ENCODE results near the gene PSTPIP1.

GRCh38 chr15:77033417-77033728 lies 38.4 kb downstream of the PSTPIP1 start:
- no peak for TF ChIP-seq EP300 (IDR thresholded peaks at IDR 0.05)
- no peak for TF ChIP-seq SMC3 (IDR thresholded peaks at IDR 0.05)
- no peak for TF ChIP-seq POLR2A (IDR thresholded peaks at IDR 0.05; ENCODE audit: low read length)
- TF ChIP-seq EHF (CRISPR knock-in tag; IDR thresholded peaks at IDR 0.05) = no peak
- no peak for TF ChIP-seq SREBF2 (IDR thresholded peaks at IDR 0.05)
- TF ChIP-seq PHF8 (IDR thresholded peaks at IDR 0.05; ENCODE audit: borderline replicate concordance, low read depth) = no peak
- TF ChIP-seq, protein P1, sequence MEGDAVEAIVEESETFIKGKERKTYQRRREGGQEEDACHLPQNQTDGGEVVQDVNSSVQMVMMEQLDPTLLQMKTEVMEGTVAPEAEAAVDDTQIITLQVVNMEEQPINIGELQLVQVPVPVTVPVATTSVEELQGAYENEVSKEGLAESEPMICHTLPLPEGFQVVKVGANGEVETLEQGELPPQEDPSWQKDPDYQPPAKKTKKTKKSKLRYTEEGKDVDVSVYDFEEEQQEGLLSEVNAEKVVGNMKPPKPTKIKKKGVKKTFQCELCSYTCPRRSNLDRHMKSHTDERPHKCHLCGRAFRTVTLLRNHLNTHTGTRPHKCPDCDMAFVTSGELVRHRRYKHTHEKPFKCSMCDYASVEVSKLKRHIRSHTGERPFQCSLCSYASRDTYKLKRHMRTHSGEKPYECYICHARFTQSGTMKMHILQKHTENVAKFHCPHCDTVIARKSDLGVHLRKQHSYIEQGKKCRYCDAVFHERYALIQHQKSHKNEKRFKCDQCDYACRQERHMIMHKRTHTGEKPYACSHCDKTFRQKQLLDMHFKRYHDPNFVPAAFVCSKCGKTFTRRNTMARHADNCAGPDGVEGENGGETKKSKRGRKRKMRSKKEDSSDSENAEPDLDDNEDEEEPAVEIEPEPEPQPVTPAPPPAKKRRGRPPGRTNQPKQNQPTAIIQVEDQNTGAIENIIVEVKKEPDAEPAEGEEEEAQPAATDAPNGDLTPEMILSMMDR (IDR thresholded peaks at IDR 0.05) = no peak
